ENCODE data around the gene CDH26.
A peak's percentile ranks its signal among the peaks of the same experiment; 100 is the strongest.

The CDH26 gene

GRCh38 chr20:59987135-59987534 is 28.9 kb downstream of the CDH26 start:
- DNase-seq, result no peak

- DNase-seq, result peak; percentile 7
Measured at GRCh38 chr20:59988141-59988540, 29.9 kb downstream of the CDH26 start.

GRCh38 chr20:59992526-59993084 is 34.4 kb downstream of the CDH26 start:
- DNase-seq, result no peak

GRCh38 chr20:59993736-59994430 is 35.7 kb downstream of the CDH26 start:
- DNase-seq, result no peak

- no peak for DNase-seq
Measured at GRCh38 chr20:59994697-59995122, 36.5 kb downstream of the CDH26 start.

GRCh38 chr20:59996108-59996507 is 37.9 kb downstream of the CDH26 start:
- DNase-seq, result no peak

- no peak for DNase-seq
Measured at GRCh38 chr20:59997896-59998295, 39.7 kb downstream of the CDH26 start.

GRCh38 chr20:59999502-59999901 is 41.3 kb downstream of the CDH26 start:
- no peak for DNase-seq

- no peak for DNase-seq
Measured at GRCh38 chr20:60000271-60001042, 42.2 kb downstream of the CDH26 start.

GRCh38 chr20:60001108-60001507 is 42.9 kb downstream of the CDH26 start:
- no peak for DNase-seq

GRCh38 chr20:60003776-60004175 is 45.6 kb downstream of the CDH26 start:
- DNase-seq, result no peak

- DNase-seq, result no peak
Measured at GRCh38 chr20:60006261-60006660, 48.0 kb downstream of the CDH26 start.

- DNase-seq, result no peak
Measured at GRCh38 chr20:60007464-60007863, 49.2 kb downstream of the CDH26 start.

GRCh38 chr20:60008130-60008808 is 50.0 kb downstream of the CDH26 start:
- no peak for DNase-seq

- no peak for DNase-seq
Measured at GRCh38 chr20:60009318-60009717, 51.1 kb downstream of the CDH26 start.

- DNase-seq, result no peak
Measured at GRCh38 chr20:60009826-60010616, 51.8 kb downstream of the CDH26 start.

GRCh38 chr20:60010689-60011458 is 52.7 kb downstream of the CDH26 start:
- no peak for DNase-seq

- peak; percentile 62 for DNase-seq
Measured at GRCh38 chr20:60011512-60012507, 53.6 kb downstream of the CDH26 start.

- DNase-seq, result no peak
Measured at GRCh38 chr20:60013296-60014139, 55.3 kb downstream of the CDH26 start.

GRCh38 chr20:60016406-60016805 is 58.2 kb downstream of the CDH26 start:
- no peak for DNase-seq

Measured in NCI-H748 treated with DMSO at 0.1 percent for 48 hours (cell line).